ENCODE data around the gene IRS2. TPM values are rescaled to one million over a fixed set of nuclear protein-coding genes. Genes with fewer than 3 reads are reported as not detected.

IRS2 gene
- total and polyA plus RNA-seq, 2 donors (not counting 3 experiments of a cell fraction or from before 2014, with no cell fraction given): 1.6 to 4.4 TPM

- intact Hi-C loops (cut with micrococcal nuclease) (no loop called here), dilution Hi-C loops (cut with MboI; ENCODE audit: extremely low pct_ligation_motif_present, low sequenced_read_pairs) (no loop called here)
- Histone ChIP-seq H3K9me3 (replicated peaks; ENCODE audit: control insufficient read depth, insufficient read depth, low read length) (no peaks in the 10 kb centered on the region), H3K4me3 (replicated peaks in 1 of 3; ENCODE audit: insufficient read depth in 1 of 3, low read depth in 1 of 3, low read length in 3 of 3) (no peak overlapping the region), H3K36me3 (ENCODE audit: control insufficient read depth in 2 of 2, extremely low read depth in 1 of 2, insufficient read depth in 2 of 2, low read length in 2 of 2) (no peaks in the 10 kb centered on the region), H3K27me3 (ENCODE audit: control insufficient read depth in 2 of 2, insufficient read depth in 2 of 2, low read length in 2 of 2) (peaks cover 2 to 3% of the 10 kb centered on the region in 2 experiments), H3K27ac (ENCODE audit: insufficient read depth, low read depth, low read length) (no peak overlapping the region), H2AFZ (ENCODE audit: low read depth, low read length) (no peak overlapping the region), H3K4me2 (ENCODE audit: insufficient read depth, low read length) (no peak overlapping the region), H4K20me1 (replicated peaks; ENCODE audit: control insufficient read depth, extremely low read depth, insufficient read depth, low read length) (no peaks in the 10 kb centered on the region), H3K4me1 (ENCODE audit: control insufficient read depth, extremely low read depth, insufficient read depth, low read length) (no peaks in the 10 kb centered on the region), H3K9me1 (replicated peaks; ENCODE audit: control insufficient read depth, extremely low read depth, insufficient read depth, low read length) (no peaks in the 10 kb centered on the region), H3K9ac (replicated peaks; ENCODE audit: extremely low read depth, insufficient read depth, low read length) (no peak overlapping the region), H3K79me2 (ENCODE audit: control insufficient read depth, insufficient read depth, low read length) (no peaks in the 10 kb centered on the region)
- no TSS peak for BruUV-seq (replicated peaks)
- TF ChIP-seq GATA2 (IDR thresholded peaks at IDR 0.05; ENCODE audit: insufficient read depth, insufficient read length, low read depth, low read length): no peak
- TF ChIP-seq POLR2AphosphoS5 (IDR thresholded peaks at IDR 0.05; ENCODE audit: insufficient read depth, low read depth, low read length): no peak
- TF ChIP-seq MYC (IDR thresholded peaks at IDR 0.05; ENCODE audit: low read depth, low read length): no peak
- no peak for TF ChIP-seq FOS (IDR thresholded peaks at IDR 0.05; ENCODE audit: borderline replicate concordance, insufficient read depth, low read length)
- no peak for TF ChIP-seq CTCF (IDR thresholded peaks at IDR 0.05; ENCODE audit: extremely low read depth in 1 of 2, insufficient read depth in 1 of 2, low read depth in 1 of 2, low read length in 2 of 2)
- TF ChIP-seq EZH2 (IDR thresholded peaks at IDR 0.05; ENCODE audit: borderline replicate concordance, low read depth, low read length, severe bottlenecking): no peak
- DNase-seq (ENCODE audit: low read depth, low spot score) (no peak), FAIRE-seq (no peak)
- ChIA-PET CTCF (no interaction called here), POLR2A (no interaction called here)
Observed at GRCh38 chr13:109725297-109725696, 61.1 kb downstream of the IRS2 start.

GRCh38 chr13:109724603-109725002, 61.8 kb downstream of the IRS2 start:
- Histone ChIP-seq H3K9me3 (replicated peaks; ENCODE audit: control insufficient read depth, insufficient read depth, low read length) (no peaks in the 10 kb centered on the region), H4K20me1 (replicated peaks; ENCODE audit: control insufficient read depth, extremely low read depth, insufficient read depth, low read length) (no peaks in the 10 kb centered on the region), H3K27ac (ENCODE audit: insufficient read depth, low read depth, low read length) (no peak overlapping the region), H3K4me1 (ENCODE audit: control insufficient read depth, extremely low read depth, insufficient read depth, low read length) (no peaks in the 10 kb centered on the region), H3K9ac (replicated peaks; ENCODE audit: extremely low read depth, insufficient read depth, low read length) (no peak overlapping the region), H3K27me3 (ENCODE audit: control insufficient read depth in 2 of 2, insufficient read depth in 2 of 2, low read length in 2 of 2) (peaks cover 3 to 4% of the 10 kb centered on the region in 2 experiments), H3K4me2 (ENCODE audit: insufficient read depth, low read length) (no peak overlapping the region), H3K36me3 (ENCODE audit: control insufficient read depth in 2 of 2, extremely low read depth in 1 of 2, insufficient read depth in 2 of 2, low read length in 2 of 2) (no peaks in the 10 kb centered on the region), H3K79me2 (ENCODE audit: control insufficient read depth, insufficient read depth, low read length) (no peaks in the 10 kb centered on the region), H2AFZ (ENCODE audit: low read depth, low read length) (no peak overlapping the region), H3K4me3 (replicated peaks in 1 of 3; ENCODE audit: insufficient read depth in 1 of 3, low read depth in 1 of 3, low read length in 3 of 3) (no peak overlapping the region), H3K9me1 (replicated peaks; ENCODE audit: control insufficient read depth, extremely low read depth, insufficient read depth, low read length) (no peaks in the 10 kb centered on the region)
- ChIA-PET CTCF (no interaction called here), POLR2A (no interaction called here)
- dilution Hi-C loops (cut with MboI; ENCODE audit: extremely low pct_ligation_motif_present, low sequenced_read_pairs): no loop called here
- DNase-seq (ENCODE audit: low read depth, low spot score) (no peak), FAIRE-seq (no peak)
- TF ChIP-seq POLR2A (IDR thresholded peaks at IDR 0.05; ENCODE audit: low read depth, low read length): no peak
- TF ChIP-seq JUN (IDR thresholded peaks at IDR 0.05; ENCODE audit: borderline replicate concordance, insufficient read depth, insufficient read length, low read depth): no peak
- no peak for TF ChIP-seq FOS (IDR thresholded peaks at IDR 0.05; ENCODE audit: borderline replicate concordance, insufficient read depth, low read length)
- TF ChIP-seq POLR2AphosphoS5 (IDR thresholded peaks at IDR 0.05; ENCODE audit: insufficient read depth, low read depth, low read length): no peak
- no peak for TF ChIP-seq EZH2 (IDR thresholded peaks at IDR 0.05; ENCODE audit: borderline replicate concordance, low read depth, low read length, severe bottlenecking)
- no peak for TF ChIP-seq GATA2 (IDR thresholded peaks at IDR 0.05; ENCODE audit: insufficient read depth, insufficient read length, low read depth, low read length)
- no peak for TF ChIP-seq MYC (IDR thresholded peaks at IDR 0.05; ENCODE audit: low read depth, low read length)
- no peak for TF ChIP-seq CTCF (IDR thresholded peaks at IDR 0.05; ENCODE audit: extremely low read depth in 1 of 2, insufficient read depth in 1 of 2, low read depth in 1 of 2, low read length in 2 of 2)
- no peak for TF ChIP-seq MAX (IDR thresholded peaks at IDR 0.05; ENCODE audit: insufficient read depth, insufficient read length)
- intact Hi-C loops (cut with micrococcal nuclease): no loop called here
- BruUV-seq (replicated peaks): no TSS peak
